D721Med (cell line): ENCODE data around the gene JPH2.

Source experiments
- DNase-seq: peaks from one replicate; pipeline ENCODE4 v3.0.0; 2011; ENCODE audit warnings: low spot score; ENCODE audit not compliant: insufficient read length
- FAIRE-seq: peaks from 2 replicates; lab custom pipeline; 2011; peaks lifted over from hg19 to GRCh38; lab: Jason Lieb, UNC
- TF ChIP-seq, protein P1 (sequence below): IDR thresholded peaks from 2 replicates; pipeline ENCODE4 v1.5.1; 2012; ENCODE audit warnings: mild to moderate bottlenecking, control low read depth; ENCODE audit not compliant: insufficient read depth; ENCODE audit errors: missing control alignments

JPH2 gene

DNA sequence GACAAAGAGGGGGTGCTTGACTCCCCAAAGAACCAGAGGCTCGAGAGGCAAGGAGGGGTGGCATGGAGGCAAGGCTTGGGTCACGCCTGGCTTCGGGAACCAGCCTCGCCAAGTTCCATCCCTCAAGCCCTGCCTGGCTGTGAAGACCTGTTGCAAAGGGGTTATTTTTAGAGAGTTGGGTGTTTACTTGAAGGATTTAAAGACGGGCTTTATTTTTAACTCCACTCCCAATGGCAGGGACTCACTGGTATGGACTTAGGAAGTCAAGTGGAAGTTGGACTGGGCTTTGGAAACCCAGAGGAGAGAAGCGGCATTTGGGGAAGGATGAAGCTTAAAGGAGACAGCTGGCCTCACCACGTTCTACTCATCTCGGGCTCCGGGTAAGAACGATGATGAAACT lies 43.1 kb downstream of the JPH2 start:
- no peak for FAIRE-seq
- TF ChIP-seq, protein P1, sequence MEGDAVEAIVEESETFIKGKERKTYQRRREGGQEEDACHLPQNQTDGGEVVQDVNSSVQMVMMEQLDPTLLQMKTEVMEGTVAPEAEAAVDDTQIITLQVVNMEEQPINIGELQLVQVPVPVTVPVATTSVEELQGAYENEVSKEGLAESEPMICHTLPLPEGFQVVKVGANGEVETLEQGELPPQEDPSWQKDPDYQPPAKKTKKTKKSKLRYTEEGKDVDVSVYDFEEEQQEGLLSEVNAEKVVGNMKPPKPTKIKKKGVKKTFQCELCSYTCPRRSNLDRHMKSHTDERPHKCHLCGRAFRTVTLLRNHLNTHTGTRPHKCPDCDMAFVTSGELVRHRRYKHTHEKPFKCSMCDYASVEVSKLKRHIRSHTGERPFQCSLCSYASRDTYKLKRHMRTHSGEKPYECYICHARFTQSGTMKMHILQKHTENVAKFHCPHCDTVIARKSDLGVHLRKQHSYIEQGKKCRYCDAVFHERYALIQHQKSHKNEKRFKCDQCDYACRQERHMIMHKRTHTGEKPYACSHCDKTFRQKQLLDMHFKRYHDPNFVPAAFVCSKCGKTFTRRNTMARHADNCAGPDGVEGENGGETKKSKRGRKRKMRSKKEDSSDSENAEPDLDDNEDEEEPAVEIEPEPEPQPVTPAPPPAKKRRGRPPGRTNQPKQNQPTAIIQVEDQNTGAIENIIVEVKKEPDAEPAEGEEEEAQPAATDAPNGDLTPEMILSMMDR, result no peak
- no peak for DNase-seq

- TF ChIP-seq, protein P1, result no peak
- DNase-seq (no peak), FAIRE-seq (no peak)
Observed at GRCh38 chr20:44142413-44142812, 44.6 kb downstream of the JPH2 start.

DNA sequence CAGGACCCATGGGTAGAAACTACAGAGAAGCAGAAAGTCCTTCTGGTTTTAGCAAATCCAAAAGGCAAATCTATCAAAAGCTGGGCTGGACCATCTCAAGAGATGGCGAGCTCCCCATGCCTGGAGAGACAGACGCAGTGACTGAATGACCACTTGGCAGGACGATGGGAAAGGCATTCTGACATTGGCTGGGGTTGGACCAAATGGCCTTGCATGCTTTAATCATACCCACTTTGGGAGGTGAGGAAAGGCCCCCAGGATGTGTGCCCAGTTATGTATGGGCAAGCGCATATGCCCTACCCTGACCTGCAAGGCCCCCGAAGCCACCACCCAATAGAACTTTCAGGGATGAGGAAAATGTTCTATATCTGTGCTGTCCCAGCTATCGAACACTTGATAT lies 45.1 kb downstream of the JPH2 start:
- no peak for FAIRE-seq
- TF ChIP-seq, protein P1, result no peak
- DNase-seq, result no peak

DNA sequence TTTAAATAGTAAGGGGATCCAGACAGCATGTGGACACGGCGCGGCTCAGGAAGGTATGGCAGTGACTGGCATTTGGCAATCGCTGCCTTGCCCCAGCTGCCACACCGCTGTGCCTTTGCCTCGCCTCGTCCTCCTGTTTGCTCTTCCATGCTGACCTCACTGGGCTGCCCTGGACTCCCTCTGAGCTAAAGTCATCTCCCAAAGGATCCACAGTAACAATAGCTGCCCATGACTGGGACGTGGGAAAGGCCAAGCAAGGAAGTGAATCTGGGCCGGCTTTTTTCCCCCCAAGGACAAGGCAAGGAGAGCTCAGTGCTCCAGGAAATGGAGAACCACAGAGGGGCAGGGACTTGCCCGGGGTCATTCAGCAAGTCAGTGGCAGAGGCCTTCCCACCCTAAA lies 48.1 kb downstream of the JPH2 start:
- DNase-seq, result no peak
- no peak for FAIRE-seq

DNA sequence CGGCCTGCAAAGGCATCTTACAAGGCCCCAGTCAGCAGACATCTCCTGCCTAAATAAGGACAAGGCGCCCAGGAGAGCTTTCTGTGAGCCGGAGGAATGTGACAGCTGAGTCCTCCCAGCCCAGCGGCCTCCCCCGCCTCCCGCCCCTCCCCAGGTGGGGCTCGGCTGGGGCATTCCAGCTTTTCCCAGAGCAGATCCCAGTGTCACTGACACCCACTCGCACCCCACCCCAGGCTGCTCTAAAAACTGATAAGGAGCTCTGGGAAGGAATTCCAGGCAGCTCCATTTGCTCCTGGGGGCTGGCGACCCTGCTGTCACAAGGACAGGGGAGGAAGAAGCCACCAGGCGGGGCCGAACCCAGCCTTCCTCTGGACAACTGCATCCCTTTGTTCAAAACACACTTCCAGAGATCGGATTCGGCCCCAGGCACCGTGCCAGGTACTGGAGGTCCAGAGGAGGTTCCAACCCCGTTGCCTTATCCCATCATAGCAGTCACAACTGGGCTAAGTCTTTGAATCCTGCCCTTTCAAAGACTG lies 49.7 kb downstream of the JPH2 start:
- no peak for DNase-seq
- TF ChIP-seq, protein P1, result no peak
- no peak for FAIRE-seq

More for the DNA sequence above, 48.1 kb downstream of the JPH2 start:
- TF ChIP-seq, protein P1, result no peak

GRCh38 chr20:44136579-44137265 lies 50.3 kb downstream of the JPH2 start:
- no peak for FAIRE-seq
- TF ChIP-seq, protein P1, result no peak
- DNase-seq, result no peak
